HCT116 (cell line): ENCODE measurements around the gene SYNGR1. TPM values are rescaled to one million over a fixed set of nuclear protein-coding genes. Genes with fewer than 3 reads are reported as not detected.

ENCODE experiments used
- ATAC-seq: fragments of 200-7000 bp; cut with Tn5 transposase; 2 replicates; pipeline ENCODE4 v1.9.1; 2020; ENCODE audit warnings: mild to moderate bottlenecking, moderate library complexity
- BruUV-seq: library from RNA; stranded (reverse); fragments of 400-500 nt; replicated peaks from 2 replicates; lab custom pipeline; 2021; lab: Mats Ljungman, UMichigan
- CTCF ChIA-PET: fragments of 300-600 bp; sonication (Branson Sonifier 250); formaldehyde crosslinking; loops from one replicate; lab custom pipeline; 2021; ENCODE audit warnings: antibody characterized with exemption; lab: Charles Lee
- POLR2A ChIA-PET: fragments of 300-600, 350-600 bp; sonication (Branson Sonifier 250); formaldehyde crosslinking; loops from one replicate; lab custom pipeline; 2021; ENCODE audit warnings: antibody characterized with exemption; lab: Charles Lee
- RAD21 ChIA-PET, 2 experiments: fragments of 300-600 bp; sonication (Branson Sonifier 250); formaldehyde crosslinking; loops; one replicate each; lab custom pipeline; 2023; ENCODE audit warnings: low total read pairs in 2 of 2; ENCODE audit not compliant: uncharacterized antibody in 2 of 2, unreplicated experiment in 2 of 2, low non-redundant PET in 1 of 2; lab: Charles Lee
- DNase-seq: peaks from one replicate; pipeline ENCODE4 v3.0.0-alpha.2; 2010; ENCODE audit warnings: low read depth, low spot score
- H2AFZ ChIP-seq: fragments of 200-600 bp; shearing (Covaris generic), sonication (generic); 2 replicates; pipeline ENCODE4 v1.6.1; 2017; ENCODE audit warnings: low read depth, mixed run types, mixed read lengths, antibody characterized with exemption, low read length; ENCODE audit not compliant: poor library complexity, severe bottlenecking
- H3K27ac ChIP-seq: 2 replicates; pipeline ENCODE4 v1.5.1; 2012; ENCODE audit warnings: low read depth, low read length
- H3K27me3 ChIP-seq: fragments of 200-600 bp; sonication (generic); 2 replicates; pipeline ENCODE4 v1.6.1; 2016; ENCODE audit warnings: mixed run types, low read length, mixed read lengths; ENCODE audit not compliant: insufficient read depth
- H3K36me3 ChIP-seq, 2 experiments: fragments of 200-500 bp in 1 of 2; fragments of 200-600 bp in 1 of 2; sonication (Bioruptor generic) in 1 of 2; sonication (generic) in 1 of 2; 2 replicates each; pipeline versions ENCODE4 v1.5.1 to v1.6.1; 2014 to 2016; ENCODE audit warnings: low read length in 2 of 2, inconsistent platforms in 1 of 2, mixed read lengths in 1 of 2, mixed run types in 1 of 2; ENCODE audit not compliant: insufficient read depth in 2 of 2, control insufficient read depth in 1 of 2
- H3K4me1 ChIP-seq, 2 experiments: fragments of 200-600 bp in 1 of 2; sonication (generic) in 1 of 2; 2 replicates each; pipeline versions ENCODE4 v1.5.1 to v1.6.1; 2012 to 2017; ENCODE audit warnings: low read length in 2 of 2, inconsistent platforms in 1 of 2, mild to moderate bottlenecking in 1 of 2, mixed read lengths in 1 of 2, mixed run types in 1 of 2, moderate library complexity in 1 of 2; ENCODE audit not compliant: insufficient read depth in 2 of 2, control insufficient read depth in 1 of 2
- H3K4me2 ChIP-seq: fragments of 200-600 bp; sonication (generic); 2 replicates; pipeline ENCODE4 v1.6.1; 2017; ENCODE audit warnings: mixed run types, low read length, mixed read lengths
- H3K4me3 ChIP-seq, 2 experiments: fragments of 200-600 bp in 1 of 2; sonication (generic) in 1 of 2; replicated peaks in 1 of 2; 2 replicates each; pipeline ENCODE4 v1.5.1; 2011 to 2016; ENCODE audit warnings: low read length in 2 of 2, control low read depth in 1 of 2, low read depth in 1 of 2, mild to moderate bottlenecking in 1 of 2, mixed read lengths in 1 of 2, mixed run types in 1 of 2
- H3K79me2 ChIP-seq: fragments of 200-600 bp; sonication (generic); 2 replicates; pipeline ENCODE4 v1.6.1; 2017; ENCODE audit warnings: mild to moderate bottlenecking, mixed run types, low read length, moderate library complexity, mixed read lengths; ENCODE audit not compliant: insufficient read depth
- H3K9ac ChIP-seq: fragments of 200-600 bp; sonication (generic); 2 replicates; pipeline ENCODE4 v1.6.1; 2016; ENCODE audit warnings: low read length, mixed read lengths
- H3K9me2 ChIP-seq: fragments of 200-600 bp; sonication (generic), shearing (Covaris generic); 2 replicates; pipeline ENCODE4 v1.6.1; 2017; ENCODE audit warnings: mixed run types, mild to moderate bottlenecking, moderate library complexity; ENCODE audit not compliant: insufficient read depth
- H3K9me3 ChIP-seq, 2 experiments: fragments of 200-500 bp in 1 of 2; fragments of 200-600 bp in 1 of 2; sonication (Bioruptor generic) in 1 of 2; sonication (generic) in 1 of 2; 2 replicates each; pipeline ENCODE4 v1.6.1; 2014 to 2017; ENCODE audit warnings: low read length in 2 of 2, mixed read lengths in 2 of 2, inconsistent platforms in 1 of 2, low read depth in 1 of 2, mild to moderate bottlenecking in 1 of 2, mixed run types in 1 of 2, moderate library complexity in 1 of 2; ENCODE audit not compliant: control insufficient read depth in 1 of 2, insufficient read depth in 1 of 2
- H4K20me1 ChIP-seq: fragments of 200-600 bp; sonication (generic), shearing (Covaris generic); 2 replicates; pipeline ENCODE4 v1.6.1; 2017; ENCODE audit warnings: mixed run types, mild to moderate bottlenecking, moderate library complexity; ENCODE audit not compliant: insufficient read depth
- CBX3 ChIP-seq: IDR thresholded peaks from 2 replicates; pipeline ENCODE4 v1.6.1; 2012; ENCODE audit warnings: low read depth
- CEBPB ChIP-seq: IDR thresholded peaks from 2 replicates; pipeline ENCODE4 v1.6.1; 2012; ENCODE audit warnings: low read depth
- CTCF ChIP-seq, 3 experiments: fragments of 200-600 bp in 1 of 3; sonication (generic) in 1 of 3; IDR thresholded peaks in 2 of 3; conservative IDR thresholded peaks in 1 of 3; 2 replicates each; pipeline ENCODE4 v1.5.1; 2012 to 2017; ENCODE audit warnings: low read depth in 2 of 3, low read length in 2 of 3, antibody characterized with exemption in 1 of 3, borderline replicate concordance in 1 of 3, control low read depth in 1 of 3, mild to moderate bottlenecking in 1 of 3, mixed read lengths in 1 of 3, mixed run types in 1 of 3, moderate library complexity in 1 of 3; ENCODE audit not compliant: insufficient read depth in 1 of 3
- EGR1 ChIP-seq: IDR thresholded peaks from 2 replicates; pipeline ENCODE4 v1.6.1; 2012; ENCODE audit warnings: low read depth
- EZH2 ChIP-seq: fragments of 200-600 bp; sonication (generic); IDR thresholded peaks from 2 replicates; pipeline ENCODE4 v1.6.1; 2017; ENCODE audit warnings: antibody characterized with exemption, mixed run types
- EZH2phosphoT487 ChIP-seq: fragments of 200-600 bp; IDR thresholded peaks from 2 replicates; pipeline ENCODE4 v1.6.1; 2018; ENCODE audit warnings: antibody characterized with exemption, borderline replicate concordance
- FOSL1 ChIP-seq: IDR thresholded peaks from 2 replicates; pipeline ENCODE4 v1.6.1; 2012; ENCODE audit warnings: low read depth
- JUND ChIP-seq: IDR thresholded peaks from 2 replicates; pipeline ENCODE4 v1.6.1; 2012
- MAX ChIP-seq: IDR thresholded peaks from 2 replicates; pipeline ENCODE4 v1.6.1; 2012
- POLR2A ChIP-seq: IDR thresholded peaks from 2 replicates; pipeline ENCODE4 v1.7.0; 2011; ENCODE audit warnings: borderline replicate concordance; ENCODE audit not compliant: insufficient read depth, insufficient read length; ENCODE audit errors: extremely low read depth
- POLR2AphosphoS5 ChIP-seq: IDR thresholded peaks from 2 replicates; pipeline ENCODE4 v1.6.1; 2011; ENCODE audit warnings: mild to moderate bottlenecking, low read depth, low read length, moderate library complexity
- RAD21 ChIP-seq: IDR thresholded peaks from 2 replicates; pipeline ENCODE4 v1.6.1; 2012; ENCODE audit warnings: low read depth, mild to moderate bottlenecking
- SIN3A ChIP-seq: IDR thresholded peaks from 2 replicates; pipeline ENCODE4 v1.6.1; 2012; ENCODE audit warnings: low read depth
- SP1 ChIP-seq: IDR thresholded peaks from 2 replicates; pipeline ENCODE4 v1.6.1; 2012; ENCODE audit warnings: low read depth
- SRF ChIP-seq: IDR thresholded peaks from 2 replicates; pipeline ENCODE4 v1.6.1; 2012; ENCODE audit warnings: low read depth
- YY1 ChIP-seq: IDR thresholded peaks from 2 replicates; pipeline ENCODE4 v1.6.1; 2011; ENCODE audit warnings: low read length, low read depth, moderate library complexity, mild to moderate bottlenecking; ENCODE audit not compliant: insufficient replicate concordance; ENCODE audit errors: extremely low read depth
- ZBTB33 ChIP-seq: IDR thresholded peaks from 2 replicates; pipeline ENCODE4 v1.6.1; 2011; ENCODE audit warnings: mild to moderate bottlenecking, low read length, moderate library complexity; ENCODE audit not compliant: insufficient replicate concordance; ENCODE audit errors: extremely low read depth
- ZNF274 ChIP-seq: fragments of 200-500 bp; sonication (Bioruptor generic); IDR thresholded peaks from 2 replicates; pipeline ENCODE4 v1.6.1; 2014; ENCODE audit warnings: mild to moderate bottlenecking, low read depth, low read length, inconsistent platforms
- intact Hi-C: fragments of 100-400 bp; cut with micrococcal nuclease; formaldehyde crosslinking; loops from 2 replicates; pipeline ENCODE4 v1.10.0; 2022
- total RNA-seq: library from RNA; stranded (reverse); gene quantifications from one replicate; pipeline ENCODE4 v1.2.1, GENCODE V29; 2021; ENCODE audit not compliant: unreplicated experiment
- TF ChIP-seq, protein P1 (sequence below): IDR thresholded peaks from 2 replicates; pipeline ENCODE4 v1.6.1; 2012; ENCODE audit warnings: low read depth
- TF ChIP-seq, protein P2 (sequence below): IDR thresholded peaks from 2 replicates; pipeline ENCODE4 v1.6.1; 2012

SYNGR1 gene
- total RNA-seq, 1 experiment from 2014 or later: 20.7 TPM

DNA sequence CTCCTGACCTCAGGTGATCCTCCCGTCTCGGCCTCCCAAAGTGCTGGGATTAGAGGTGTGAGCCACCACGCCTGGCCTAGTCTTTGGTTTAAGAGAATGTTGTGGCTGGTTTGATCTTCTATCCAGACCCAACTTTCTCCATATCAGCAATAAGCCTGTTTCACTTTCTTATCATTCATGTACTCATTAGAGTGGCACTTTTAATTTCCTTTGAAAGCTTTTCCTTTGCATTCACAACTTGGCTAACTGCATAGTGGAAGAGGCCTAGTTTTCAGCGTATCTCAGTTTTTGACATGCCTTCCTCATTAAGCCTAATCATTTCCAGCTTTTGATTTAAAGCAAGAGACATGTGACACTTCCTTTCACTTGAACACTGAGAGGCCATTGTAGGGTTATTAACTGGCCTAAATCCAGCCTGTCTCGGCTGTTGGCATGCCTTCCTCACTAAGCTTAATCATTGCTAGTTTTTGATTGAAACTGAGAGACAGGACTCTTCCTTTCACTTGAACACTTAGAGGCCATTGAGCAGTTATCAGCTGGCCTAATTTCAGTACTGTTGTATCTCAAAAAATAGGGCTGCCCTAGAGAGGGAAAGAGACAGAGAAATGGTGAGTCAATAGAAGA, 17.2 kb upstream of the SYNGR1 start:
- Histone ChIP-seq H3K4me2 (no peak overlapping the region), H3K27me3 (no peaks in the 10 kb centered on the region), H3K36me3 (no peaks in the 10 kb centered on the region), H3K9me3 (no peaks in the 10 kb centered on the region), H3K79me2 (no peaks in the 10 kb centered on the region), H3K9me2 (no peaks in the 10 kb centered on the region), H3K9ac (no peak overlapping the region), H4K20me1 (no peaks in the 10 kb centered on the region), H3K4me1 (peaks cover 0 to 6% of the 10 kb centered on the region in 2 experiments; a peak in 2 of 4 replicates), H2AFZ (no peak overlapping the region), H3K4me3 (no peak overlapping the region), H3K27ac (no peak overlapping the region)
- ChIA-PET RAD21 (no interaction called here), POLR2A (interaction anchor here (1.7 to 3.6 kb wide), 3 partner anchors 10 to 13 kb away, joined by 3 to 88 read pairs (median 7); partner anchors contain the start of gene RPL3), CTCF (interaction anchor here (0.6 to 3.8 kb wide), 3 partner anchors 11 to 108 kb away, joined by 4 to 49 read pairs (median 21); partner anchors contain the start of gene RPL3)
- ATAC-seq (no peak), DNase-seq (no peak)
- intact Hi-C loops: no loop called here
- BruUV-seq: no TSS peak
- TF ChIP-seq MAX: no peak
- TF ChIP-seq EZH2phosphoT487: no peak
- no peak for TF ChIP-seq ZNF274
- TF ChIP-seq EZH2: no peak
- TF ChIP-seq POLR2A: no peak
- TF ChIP-seq FOSL1: no peak
- TF ChIP-seq CBX3: no peak
- no peak for TF ChIP-seq CTCF (IDR thresholded peaks at IDR 0.05 in 2 of 3, conservative IDR thresholded peaks at IDR 0.05 in 1 of 3; ENCODE audit: borderline replicate concordance in 1 of 3, insufficient read depth in 1 of 3, low read depth in 2 of 3, low read length in 2 of 3)
- TF ChIP-seq EGR1: no peak
- no peak for TF ChIP-seq RAD21
- TF ChIP-seq, protein P1, sequence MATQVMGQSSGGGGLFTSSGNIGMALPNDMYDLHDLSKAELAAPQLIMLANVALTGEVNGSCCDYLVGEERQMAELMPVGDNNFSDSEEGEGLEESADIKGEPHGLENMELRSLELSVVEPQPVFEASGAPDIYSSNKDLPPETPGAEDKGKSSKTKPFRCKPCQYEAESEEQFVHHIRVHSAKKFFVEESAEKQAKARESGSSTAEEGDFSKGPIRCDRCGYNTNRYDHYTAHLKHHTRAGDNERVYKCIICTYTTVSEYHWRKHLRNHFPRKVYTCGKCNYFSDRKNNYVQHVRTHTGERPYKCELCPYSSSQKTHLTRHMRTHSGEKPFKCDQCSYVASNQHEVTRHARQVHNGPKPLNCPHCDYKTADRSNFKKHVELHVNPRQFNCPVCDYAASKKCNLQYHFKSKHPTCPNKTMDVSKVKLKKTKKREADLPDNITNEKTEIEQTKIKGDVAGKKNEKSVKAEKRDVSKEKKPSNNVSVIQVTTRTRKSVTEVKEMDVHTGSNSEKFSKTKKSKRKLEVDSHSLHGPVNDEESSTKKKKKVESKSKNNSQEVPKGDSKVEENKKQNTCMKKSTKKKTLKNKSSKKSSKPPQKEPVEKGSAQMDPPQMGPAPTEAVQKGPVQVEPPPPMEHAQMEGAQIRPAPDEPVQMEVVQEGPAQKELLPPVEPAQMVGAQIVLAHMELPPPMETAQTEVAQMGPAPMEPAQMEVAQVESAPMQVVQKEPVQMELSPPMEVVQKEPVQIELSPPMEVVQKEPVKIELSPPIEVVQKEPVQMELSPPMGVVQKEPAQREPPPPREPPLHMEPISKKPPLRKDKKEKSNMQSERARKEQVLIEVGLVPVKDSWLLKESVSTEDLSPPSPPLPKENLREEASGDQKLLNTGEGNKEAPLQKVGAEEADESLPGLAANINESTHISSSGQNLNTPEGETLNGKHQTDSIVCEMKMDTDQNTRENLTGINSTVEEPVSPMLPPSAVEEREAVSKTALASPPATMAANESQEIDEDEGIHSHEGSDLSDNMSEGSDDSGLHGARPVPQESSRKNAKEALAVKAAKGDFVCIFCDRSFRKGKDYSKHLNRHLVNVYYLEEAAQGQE: no peak
- no peak for TF ChIP-seq ZBTB33
- no peak for TF ChIP-seq SP1
- no peak for TF ChIP-seq SRF
- TF ChIP-seq CEBPB: no peak
- no peak for TF ChIP-seq SIN3A
- TF ChIP-seq POLR2AphosphoS5: no peak
- TF ChIP-seq JUND: no peak
- TF ChIP-seq, protein P2, sequence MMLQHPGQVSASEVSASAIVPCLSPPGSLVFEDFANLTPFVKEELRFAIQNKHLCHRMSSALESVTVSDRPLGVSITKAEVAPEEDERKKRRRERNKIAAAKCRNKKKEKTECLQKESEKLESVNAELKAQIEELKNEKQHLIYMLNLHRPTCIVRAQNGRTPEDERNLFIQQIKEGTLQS: no peak
- TF ChIP-seq YY1: no peak
